Measurements from ENCODE around the gene CA6.
"Not testable (repeated sequence)": the region's sequence is repeated elsewhere in the genome, so short reads cannot be mapped to it uniquely, and the experiment has no call there.

The CA6 gene

GRCh38 chr1:8945568-8945967, at the start of gene CA6:
Gene CA6 (plus strand): TSS chr1:8945868. CDS start chr1:8945887, 19 bp downstream.
- DNase-seq: no peak

DNA sequence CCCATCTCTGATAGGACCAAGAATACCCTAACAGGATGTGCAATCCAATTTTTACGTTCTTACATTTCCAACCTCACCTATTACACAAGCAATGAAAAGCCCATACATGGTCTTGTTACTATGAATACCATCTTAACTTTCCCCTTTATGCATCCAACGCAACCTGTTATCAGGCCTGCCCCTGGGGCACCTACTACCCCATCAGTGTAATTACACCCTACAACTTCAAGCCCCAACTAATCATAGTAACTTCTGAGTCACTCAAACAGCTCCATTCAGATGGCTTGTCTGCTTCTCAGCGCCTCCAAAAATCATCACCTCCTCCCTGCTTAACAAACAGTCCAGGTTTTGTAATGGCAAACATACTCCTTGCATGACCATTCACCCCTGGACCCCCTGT, 48.9 kb upstream of the CA6 start:
- DNase-seq: not testable (repeated sequence)

DNA sequence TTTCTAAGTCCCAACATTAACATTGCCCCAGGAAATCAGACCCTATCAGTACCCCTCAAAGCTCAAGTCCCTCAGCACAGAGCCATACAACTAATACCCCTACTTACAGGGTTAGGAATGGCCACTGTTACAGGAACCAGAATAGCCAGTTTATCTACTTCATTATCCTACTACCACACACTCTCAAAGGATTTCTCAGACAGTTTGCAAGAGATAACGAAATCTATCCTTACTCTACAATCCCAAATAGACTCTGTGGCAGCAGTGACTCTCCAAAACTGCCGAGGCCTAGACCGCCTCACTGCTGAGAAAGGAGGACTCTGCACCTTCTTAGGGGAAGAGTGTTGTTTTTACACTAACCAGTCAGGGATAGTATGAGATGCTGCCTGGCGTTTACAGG, 48.2 kb upstream of the CA6 start:
- not testable (repeated sequence) for DNase-seq

DNA sequence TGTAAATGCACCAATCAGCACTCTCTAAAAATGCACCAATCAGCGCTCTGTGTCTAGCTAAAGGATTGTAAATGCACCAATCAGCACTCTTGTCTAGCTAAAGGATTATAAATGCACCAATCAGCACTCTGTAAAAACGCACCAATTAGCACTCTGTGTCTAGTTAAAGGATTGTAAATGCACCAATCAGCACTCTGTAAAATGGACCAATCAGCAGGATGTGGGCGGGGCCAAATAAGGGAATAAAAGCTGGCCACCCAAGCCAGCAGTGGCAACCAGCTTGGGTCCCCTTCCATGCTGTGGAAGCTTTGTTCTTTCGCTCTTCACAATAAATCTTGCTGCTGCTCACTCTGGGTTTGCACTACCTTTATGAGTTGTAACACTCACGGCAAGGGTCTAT, 47.2 kb upstream of the CA6 start:
- not testable (repeated sequence) for DNase-seq

GRCh38 chr1:8899046-8899445, 46.6 kb upstream of the CA6 start:
- DNase-seq: no peak

GRCh38 chr1:8900684-8901083, 45.0 kb upstream of the CA6 start:
- not testable (repeated sequence) for DNase-seq

GRCh38 chr1:8902765-8903164, 42.9 kb upstream of the CA6 start:
- DNase-seq: no peak

GRCh38 chr1:8903410-8903809, 42.3 kb upstream of the CA6 start:
- DNase-seq: no peak

DNA sequence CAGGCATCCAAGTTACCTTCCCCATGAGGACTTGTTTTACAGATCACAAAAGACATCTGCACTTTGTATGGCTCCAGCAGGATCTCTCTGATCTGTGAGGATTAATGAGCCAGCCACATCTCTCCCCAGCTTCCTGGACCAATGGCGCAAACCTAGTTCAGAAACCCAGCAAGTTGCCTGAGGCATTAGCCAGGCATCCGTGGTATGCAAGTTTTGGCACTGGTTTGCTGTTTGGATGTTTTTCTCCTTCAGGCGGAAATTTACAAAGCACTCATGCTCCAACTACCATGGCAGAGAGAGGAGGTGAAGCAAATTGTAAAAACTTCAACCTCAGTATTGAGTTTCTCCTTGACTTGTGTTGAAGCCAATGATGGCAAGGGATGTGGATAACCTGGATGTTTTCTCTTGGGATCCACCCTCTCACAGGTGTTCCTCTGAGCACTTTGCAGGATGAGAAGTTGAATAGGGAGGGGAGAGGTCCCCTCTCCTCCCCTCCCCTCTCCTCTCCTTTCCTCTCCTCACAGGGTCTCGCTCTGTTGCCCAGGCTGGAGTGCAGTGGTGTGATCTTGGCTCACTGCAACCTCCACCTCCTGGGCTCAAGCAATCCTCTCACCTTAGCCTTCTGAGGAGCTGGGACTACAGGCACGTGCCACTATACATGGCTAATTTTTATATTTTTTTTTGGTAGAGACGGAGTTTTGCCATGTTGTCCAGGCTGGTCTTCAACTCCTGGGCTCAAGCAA, 41.6 kb upstream of the CA6 start:
- no peak for DNase-seq

DNA sequence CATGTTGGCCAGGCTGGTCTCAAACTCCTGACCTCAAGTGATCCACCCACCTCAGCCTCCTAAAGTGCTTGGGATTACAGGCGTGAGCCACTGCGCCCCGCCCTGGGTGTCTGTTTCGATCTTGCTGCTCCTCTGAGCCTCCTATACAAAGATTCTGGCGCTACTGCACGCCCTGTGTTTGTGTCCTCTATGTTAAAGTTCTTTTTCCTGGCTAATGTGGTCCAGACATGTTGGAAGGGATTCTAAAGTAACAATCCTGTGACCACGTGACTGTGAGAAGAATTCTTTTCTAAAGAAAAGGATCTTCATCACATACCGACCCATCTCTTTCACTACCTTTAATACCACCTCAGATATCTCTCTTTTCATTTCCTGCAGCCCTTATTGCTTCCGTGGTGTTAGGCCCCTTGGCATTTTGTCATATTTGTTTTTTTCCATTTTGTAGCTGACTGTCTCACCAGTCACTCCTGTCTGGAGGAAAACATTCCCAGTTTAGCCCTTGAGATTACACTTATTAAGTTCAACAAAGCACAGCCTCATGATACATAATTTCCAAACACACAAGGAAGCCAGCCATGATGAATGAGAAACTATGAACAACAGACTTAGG, 40.0 kb upstream of the CA6 start:
- DNase-seq: no peak

GRCh38 chr1:8908388-8909151, 37.1 kb upstream of the CA6 start:
- DNase-seq: no peak

- DNase-seq: no peak
Observed at GRCh38 chr1:8910331-8910730, 35.3 kb upstream of the CA6 start.

- no peak for DNase-seq
Observed at GRCh38 chr1:8910914-8911313, 34.8 kb upstream of the CA6 start.

DNA sequence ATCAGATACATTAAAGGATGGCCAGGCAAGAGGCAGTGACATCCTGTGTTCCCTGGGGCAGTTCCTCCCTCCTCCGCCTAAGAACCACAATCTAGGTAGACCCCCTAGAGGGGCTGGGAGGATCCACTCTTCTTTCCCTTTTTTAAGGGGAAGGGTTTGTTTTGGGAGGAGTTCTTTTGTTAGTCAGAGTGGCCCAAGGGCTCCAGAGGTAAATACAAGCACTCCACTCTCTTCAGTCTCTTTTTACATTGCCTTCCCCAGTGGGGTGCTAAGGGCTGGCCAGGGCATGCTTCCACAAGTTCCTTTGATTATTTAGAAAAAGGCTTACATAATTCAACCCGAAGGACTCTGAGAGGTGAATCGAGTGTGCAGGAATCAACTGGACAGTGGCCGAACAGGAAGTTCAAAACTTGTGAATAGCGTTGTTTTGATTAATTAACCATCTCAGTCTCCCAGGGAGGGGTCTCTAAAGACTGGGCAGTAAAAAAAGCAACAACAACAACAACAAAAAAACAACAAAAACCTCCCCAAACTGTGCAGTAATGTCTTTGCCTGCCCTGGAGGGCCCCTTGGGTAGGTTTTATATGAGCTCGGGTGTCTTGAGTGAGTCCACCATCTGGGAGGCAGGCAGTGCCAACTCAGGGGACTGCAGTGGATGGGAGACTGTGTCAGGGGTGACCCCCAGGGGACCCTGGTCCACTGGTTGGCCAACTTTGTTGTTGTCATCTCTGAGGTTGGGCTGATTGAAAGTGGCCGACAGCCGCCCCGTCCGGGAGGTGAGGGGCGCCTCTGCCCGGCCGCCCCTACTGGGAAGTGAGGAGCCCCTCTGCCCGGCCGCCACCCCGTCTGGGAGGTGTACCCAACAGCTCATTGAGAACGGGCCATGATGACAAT, 34.0 kb upstream of the CA6 start:
- DNase-seq: no peak

DNA sequence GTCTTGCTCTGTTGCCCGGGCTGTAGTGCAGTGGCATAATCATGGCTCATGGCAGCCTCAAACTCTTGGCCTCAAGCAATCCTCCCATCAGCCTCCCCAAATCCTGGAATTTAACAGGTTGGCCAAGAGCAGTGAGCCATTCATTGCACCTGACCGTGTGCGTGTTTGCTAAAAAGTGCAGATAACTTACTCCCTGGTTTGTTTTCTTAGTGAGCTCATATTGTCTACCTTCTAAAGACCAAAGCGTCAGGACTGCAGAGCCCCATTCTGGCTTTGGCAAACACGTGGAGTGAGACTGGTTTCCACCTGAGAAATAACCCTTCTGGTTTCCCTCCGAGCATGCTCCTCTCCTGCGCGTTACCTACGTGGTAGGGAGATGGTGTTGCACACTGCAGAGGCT, 32.2 kb upstream of the CA6 start:
- DNase-seq: no peak

DNA sequence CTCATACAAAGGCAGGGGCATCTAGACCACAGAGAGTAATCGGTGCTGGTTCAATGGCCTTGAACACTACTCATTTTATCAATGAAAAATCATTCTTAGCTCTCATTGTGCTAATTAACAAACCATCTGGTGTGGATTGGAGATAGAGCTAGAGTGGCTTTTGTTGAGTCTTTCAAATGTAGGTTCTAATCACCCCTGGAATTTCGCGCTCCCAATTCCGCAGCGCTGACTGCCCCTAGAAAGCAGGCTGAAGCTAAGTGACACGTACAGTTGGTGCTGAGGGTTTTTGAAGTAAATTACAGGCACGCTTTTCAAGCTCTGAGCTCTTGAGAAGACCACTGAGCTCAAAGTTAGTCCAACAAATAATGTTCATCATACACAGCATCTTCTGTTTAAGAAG, 31.2 kb upstream of the CA6 start:
- DNase-seq: no peak

DNA sequence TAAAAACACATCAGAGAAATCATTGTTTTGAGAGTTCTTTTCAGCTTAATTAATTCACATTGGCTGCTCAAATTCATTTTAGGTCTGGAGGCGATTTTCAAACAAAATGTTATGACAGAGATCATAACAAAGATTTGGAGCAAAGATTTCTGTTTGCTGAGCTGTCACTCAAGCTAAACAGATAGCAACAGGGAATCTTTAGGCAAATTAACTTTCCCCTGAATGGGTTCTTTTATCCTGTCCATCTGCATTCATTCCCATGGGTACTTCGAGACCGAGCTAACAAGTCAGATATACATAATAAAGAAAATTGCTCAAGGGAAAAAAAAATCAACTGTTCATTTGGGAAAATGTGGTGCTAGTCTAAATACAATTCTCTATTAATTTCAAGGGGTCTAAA, 30.2 kb upstream of the CA6 start:
- no peak for DNase-seq

DNA sequence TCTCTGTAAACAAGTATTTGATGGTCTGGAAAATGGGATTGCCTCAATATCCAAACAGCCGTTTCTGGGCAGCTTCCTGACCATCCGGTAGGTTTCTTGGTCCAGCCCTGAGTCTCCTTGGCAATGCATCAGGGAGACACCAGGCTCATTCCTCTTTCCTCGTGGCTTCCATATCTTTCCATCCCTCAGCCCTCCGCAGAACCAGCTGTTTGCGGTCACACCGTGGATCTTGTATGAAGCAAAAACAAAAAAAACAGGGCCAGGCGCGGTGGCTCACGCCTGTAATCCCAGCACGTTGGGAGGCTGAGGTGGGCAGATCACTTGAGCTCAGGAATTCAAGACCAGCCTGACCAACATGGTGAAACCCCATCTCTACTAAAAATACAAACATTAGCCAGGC, 28.1 kb upstream of the CA6 start:
- not testable (repeated sequence) for DNase-seq

DNA sequence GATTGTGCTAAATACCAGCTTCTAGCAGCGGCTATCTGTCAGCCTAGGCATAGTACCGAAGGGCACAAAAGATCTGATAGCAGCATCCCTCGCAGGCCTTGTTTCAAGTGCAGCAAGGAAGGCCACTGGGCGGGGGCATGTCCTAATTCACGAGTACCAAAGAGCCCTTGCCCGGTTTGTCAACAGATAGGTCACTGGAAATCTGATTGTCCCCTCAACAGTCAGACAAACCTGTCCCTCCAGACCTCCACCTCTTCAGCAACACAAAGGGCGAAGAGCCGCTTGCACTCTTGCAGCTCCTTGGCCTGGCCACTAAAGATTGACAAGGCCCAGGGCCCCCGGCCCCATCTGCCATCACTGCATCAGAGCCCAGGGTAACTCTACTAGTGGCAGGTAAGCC, 22.7 kb upstream of the CA6 start:
- no peak for DNase-seq

DNA sequence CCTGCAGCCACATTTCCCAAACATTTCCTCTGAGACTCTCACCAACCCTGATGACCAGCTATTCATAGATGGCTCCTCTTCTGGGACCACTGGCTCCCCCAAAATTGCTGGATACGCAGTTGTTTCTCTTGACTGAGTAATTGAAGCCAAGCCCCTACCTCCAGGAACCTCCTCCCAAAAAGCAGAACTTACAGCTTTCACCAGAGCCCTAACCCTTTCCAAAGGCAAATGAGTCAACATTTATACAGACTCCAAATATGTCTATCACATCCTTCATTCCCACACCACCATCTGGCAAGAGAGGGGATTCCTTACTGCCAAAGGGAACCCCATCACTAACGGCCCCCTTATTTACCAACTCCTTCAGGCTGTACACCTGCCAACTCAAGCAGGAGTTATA, 20.3 kb upstream of the CA6 start:
- DNase-seq: no peak

GRCh38 chr1:8925960-8926359, 19.7 kb upstream of the CA6 start:
- DNase-seq: no peak

DNA sequence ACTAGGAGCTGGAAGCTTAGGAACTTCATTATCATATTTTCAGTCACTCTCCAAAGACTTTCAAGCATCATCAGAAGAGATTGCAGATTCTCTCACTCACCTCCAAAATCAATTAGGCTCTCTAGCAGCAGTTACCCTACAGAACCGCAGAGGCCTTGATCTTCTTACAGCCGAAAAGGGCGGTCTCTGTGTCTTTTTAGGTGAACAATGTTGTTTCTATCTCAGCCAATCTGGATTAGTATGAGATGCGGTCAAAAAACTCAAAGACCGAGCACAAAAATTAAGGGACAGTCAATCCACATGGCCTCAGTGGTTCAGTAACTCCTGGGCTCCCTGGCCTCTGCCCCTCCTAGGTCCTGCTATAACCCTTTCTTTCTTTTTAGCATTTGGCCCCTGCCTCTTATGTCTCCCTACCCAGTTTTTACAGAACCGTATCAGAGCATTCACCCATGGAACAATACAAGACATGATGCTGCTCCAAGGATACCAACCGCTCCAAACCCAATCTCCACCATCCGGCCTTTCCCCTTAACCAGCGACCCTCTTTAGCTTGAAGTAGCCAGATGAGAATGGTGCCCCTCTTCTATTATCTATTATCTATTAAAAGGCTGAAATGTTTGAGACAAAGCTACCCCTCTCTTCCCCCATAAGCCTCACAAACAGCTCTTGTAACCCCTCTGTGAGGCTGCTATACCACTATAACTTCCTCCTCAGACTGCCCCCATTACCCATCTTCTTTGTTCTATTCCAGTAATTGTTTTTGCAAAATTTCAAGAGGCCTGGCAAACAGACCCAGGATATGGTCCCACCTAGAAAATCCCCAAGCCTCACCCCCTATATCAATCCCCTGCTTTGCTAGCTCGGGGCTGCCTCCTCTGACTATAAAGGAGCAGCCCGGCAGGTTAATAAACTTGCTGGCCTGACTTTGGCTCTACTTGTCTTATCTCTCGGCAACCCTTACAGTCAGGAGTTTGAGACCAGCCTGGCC, 18.7 kb upstream of the CA6 start:
- no peak for DNase-seq

Data from NCI-H2107 (cell line).